SK-N-SH (cell line): ENCODE measurements around the gene STX18. TPM values are rescaled to one million over a fixed set of nuclear protein-coding genes. Genes with fewer than 3 reads are reported as not detected.

ENCODE experiments used
- CTCF ChIA-PET: fragments of 300-600, 350-600 bp; formaldehyde crosslinking; extraction: SDS; loops from one replicate; lab custom pipeline; 2021; lab: Yijun Ruan, JAX
- POLR2A ChIA-PET: fragments of 350-600 bp; sonication (Branson Sonifier 250); formaldehyde crosslinking; extraction: SDS; loops from one replicate; lab custom pipeline; 2020; ENCODE audit warnings: antibody characterized with exemption, inconsistent platforms; lab: Yijun Ruan, JAX
- DNase-seq: peaks from one replicate; pipeline ENCODE4 v3.0.0; 2012
- H2AFZ ChIP-seq: fragments of 200-600 bp; sonication (generic); 2 replicates; pipeline ENCODE4 v1.8.1; 2016; ENCODE audit warnings: antibody characterized with exemption, mild to moderate bottlenecking, low read depth
- H3F3A ChIP-seq: fragments of 200-600 bp; sonication (generic); replicated peaks from 2 replicates; pipeline ENCODE3; 2016; ENCODE audit warnings: antibody characterized with exemption, mild to moderate bottlenecking; ENCODE audit not compliant: insufficient read depth
- H3K27ac ChIP-seq, 2 experiments: fragments of 200-500 bp in 1 of 2; fragments of 200-600 bp in 1 of 2; sonication (Bioruptor generic) in 1 of 2; sonication (generic), shearing (Covaris generic) in 1 of 2; 2 replicates each; pipeline versions ENCODE4 v1.5.1 to v1.6.1; 2014 to 2016; ENCODE audit warnings: low read depth in 2 of 2, inconsistent platforms in 1 of 2, low read length in 1 of 2, mild to moderate bottlenecking in 1 of 2, mixed read lengths in 1 of 2
- H3K27me3 ChIP-seq: fragments of 200-600 bp; sonication (generic), shearing (Covaris generic); 2 replicates; pipeline ENCODE4 v1.6.1; 2016; ENCODE audit warnings: mixed run types; ENCODE audit not compliant: insufficient read depth
- H3K36me3 ChIP-seq, 2 experiments: fragments of 200-500 bp in 1 of 2; fragments of 200-600 bp in 1 of 2; sonication (Bioruptor generic) in 1 of 2; sonication (generic) in 1 of 2; replicated peaks in 1 of 2; 2 replicates each; pipeline versions ENCODE3 to v1.5.1; 2014 to 2016; ENCODE audit warnings: low read length in 1 of 2, mild to moderate bottlenecking in 1 of 2; ENCODE audit not compliant: insufficient read depth in 2 of 2, control insufficient read depth in 1 of 2
- H3K4me1 ChIP-seq, 2 experiments: fragments of 200-500 bp in 1 of 2; fragments of 200-600 bp in 1 of 2; sonication (Bioruptor generic) in 1 of 2; sonication (generic), shearing (Covaris generic) in 1 of 2; 2 replicates each; pipeline versions ENCODE4 v1.5.1 to v1.6.1; 2014 to 2016; ENCODE audit warnings: low read depth in 1 of 2, low read length in 1 of 2, mixed run types in 1 of 2; ENCODE audit not compliant: insufficient read depth in 2 of 2, control insufficient read depth in 1 of 2
- H3K4me2 ChIP-seq: fragments of 200-600 bp; sonication (generic), shearing (Covaris generic); 2 replicates; pipeline ENCODE4 v1.6.1; 2017; ENCODE audit warnings: mixed run types
- H3K4me3 ChIP-seq, 2 experiments: fragments of 200-500 bp in 1 of 2; fragments of 200-600 bp in 1 of 2; sonication (Bioruptor generic) in 1 of 2; sonication (generic), shearing (Covaris generic) in 1 of 2; 2 replicates each; pipeline versions ENCODE4 v1.5.1 to v1.8.1; 2014 to 2016; ENCODE audit warnings: low read depth in 2 of 2, inconsistent platforms in 1 of 2, low read length in 1 of 2, mild to moderate bottlenecking in 1 of 2, mixed read lengths in 1 of 2, moderate library complexity in 1 of 2
- H3K79me2 ChIP-seq: fragments of 200-600 bp; sonication (generic); 2 replicates; pipeline ENCODE4 v1.8.1; 2017; ENCODE audit warnings: mild to moderate bottlenecking; ENCODE audit not compliant: insufficient read depth
- H3K9ac ChIP-seq: fragments of 200-600 bp; sonication (generic); 2 replicates; pipeline ENCODE4 v1.6.1; 2017; ENCODE audit warnings: mixed run types
- H3K9me2 ChIP-seq: fragments of 200-600 bp; sonication (generic); 2 replicates; pipeline ENCODE4 v1.6.1; 2017; ENCODE audit warnings: mixed run types
- H3K9me3 ChIP-seq: fragments of 200-600 bp; sonication (generic); 2 replicates; pipeline ENCODE4 v1.6.1; 2017; ENCODE audit warnings: mixed run types, mild to moderate bottlenecking, moderate library complexity
- H4K20me1 ChIP-seq: fragments of 200-600 bp; sonication (generic); 2 replicates; pipeline ENCODE4 v1.6.1; 2017; ENCODE audit warnings: mild to moderate bottlenecking, mixed run types; ENCODE audit not compliant: insufficient read depth
- ELF1 ChIP-seq: IDR thresholded peaks from 2 replicates; pipeline ENCODE4 v1.4.0; 2012
- FOXJ3 ChIP-seq: sonication (generic); formaldehyde crosslinking; IDR thresholded peaks from 2 replicates; pipeline ENCODE4 v1.5.1; 2020; ENCODE audit warnings: mild to moderate bottlenecking, missing genetic modification reagents
- JUND ChIP-seq: IDR thresholded peaks from 2 replicates; pipeline ENCODE4 v1.4.0; 2012
- MAX ChIP-seq: IDR thresholded peaks from 2 replicates; pipeline ENCODE4 v1.4.0; 2012; ENCODE audit warnings: low read depth
- MXI1 ChIP-seq: IDR thresholded peaks from 2 replicates; pipeline ENCODE4 v1.6.1; 2012; ENCODE audit warnings: mild to moderate bottlenecking, low read depth, low read length, improper control_type of control experiment
- NFIC ChIP-seq: IDR thresholded peaks from 2 replicates; pipeline ENCODE4 v1.4.0; 2012; ENCODE audit warnings: borderline replicate concordance
- PBX3 ChIP-seq: IDR thresholded peaks from 2 replicates; pipeline ENCODE4; 2012
- POLR2AphosphoS5 ChIP-seq: IDR thresholded peaks from 2 replicates; pipeline ENCODE4 v1.6.1; 2012; ENCODE audit warnings: low read depth, low read length
- RCOR1 ChIP-seq: fragments of 150-350 bp; IDR thresholded peaks from 2 replicates; pipeline ENCODE4 v1.6.1; 2017; ENCODE audit warnings: antibody characterized with exemption, low read length
- RFX5 ChIP-seq: IDR thresholded peaks from 2 replicates; pipeline ENCODE4 v1.6.1; 2012; ENCODE audit warnings: mild to moderate bottlenecking, improper control_type of control experiment, low read length
- RXRA ChIP-seq: IDR thresholded peaks from 2 replicates; pipeline ENCODE4 v1.4.0; 2012; ENCODE audit warnings: low read depth, mild to moderate bottlenecking, borderline replicate concordance
- TAF1 ChIP-seq: IDR thresholded peaks from 2 replicates; pipeline ENCODE4 v1.6.1; 2012; ENCODE audit warnings: low read depth, mild to moderate bottlenecking, low read length, moderate library complexity, borderline replicate concordance
- TCF12 ChIP-seq: IDR thresholded peaks from 2 replicates; pipeline ENCODE4 v1.4.0; 2012
- TEAD4 ChIP-seq: IDR thresholded peaks from 2 replicates; pipeline ENCODE4 v1.4.0; 2012; ENCODE audit warnings: mild to moderate bottlenecking, borderline replicate concordance; ENCODE audit not compliant: insufficient read depth
- USF1 ChIP-seq: IDR thresholded peaks from 2 replicates; pipeline ENCODE4 v1.4.0; 2012; ENCODE audit warnings: low read depth, borderline replicate concordance
- ZBTB33 ChIP-seq: IDR thresholded peaks from 2 replicates; pipeline ENCODE4 v1.4.0; 2012; ENCODE audit warnings: low read depth, borderline replicate concordance
- WGBS: methylation state at CpG from one replicate; pipeline ENCODE4 v1.1.6; 2017; ENCODE audit warnings: low lambda C conversion rate; 5-methylcytosine and 5-hydroxymethylcytosine counted together
- polyA plus RNA-seq, 3 experiments: library from polyadenylated mRNA; depleted of rRNA; stranded (reverse); fragments of >200 nt; gene quantifications; 2 replicates each; pipeline ENCODE4 v1.2.3, GENCODE V29; 2012

Gene STX18
- polyA plus RNA-seq, 1 of the 3 experiments (the other 2 are of a cell fraction): 17.3 TPM

- no peak for TF ChIP-seq TEAD4
- TF ChIP-seq, all 33 proteins: peak for 0
Observed at GRCh38 chr4:4390515-4391240, 151.2 kb downstream of the STX18 start (continued).

- Histone ChIP-seq H4K20me1 (no peaks in the 10 kb centered on the region), H3K9ac (no peak overlapping the region), H3K27me3 (no peaks in the 10 kb centered on the region), H3K9me2 (no peaks in the 10 kb centered on the region), H3F3A (peaks cover 5% of the 10 kb centered on the region), H3K4me2 (no peak overlapping the region), H3K36me3 (no peaks in the 10 kb centered on the region), H3K79me2 (no peaks in the 10 kb centered on the region), H3K4me1 (peaks cover 11 to 25% of the 10 kb centered on the region in 2 experiments; a peak in 3 of 4 replicates), H3K4me3 (no peak overlapping the region), H2AFZ (no peak overlapping the region), H3K27ac (no peak overlapping the region), H3K9me3 (no peaks in the 10 kb centered on the region)
- no peak for DNase-seq
- WGBS: 100% methylated on average over 1 of the region's 7 CpGs
- POLR2A ChIA-PET: interaction anchor here (1.7 kb wide), 1 partner anchor 16 kb away, joined by 6 read pairs; no protein-coding TSS in a partner anchor
- CTCF ChIA-PET: no interaction called here
- no peak for TF ChIP-seq TAF1
- TF ChIP-seq MXI1: no peak
- TF ChIP-seq TEAD4: no peak
- no peak for TF ChIP-seq PBX3
- no peak for TF ChIP-seq MAX
- no peak for TF ChIP-seq USF1
- TF ChIP-seq FOXJ3 (CRISPR knock-in tag): no peak
- no peak for TF ChIP-seq POLR2AphosphoS5
- no peak for TF ChIP-seq ELF1
- no peak for TF ChIP-seq NFIC
- no peak for TF ChIP-seq JUND
- no peak for TF ChIP-seq RFX5
Observed at GRCh38 chr4:4390046-4390445, 151.8 kb downstream of the STX18 start.

- H3K36me3 ChIP-seq: no peaks in the 10 kb centered on the region
- CTCF ChIA-PET: interaction anchor here (0.8 to 1.0 kb wide), 2 partner anchors 42 to 91 kb away, joined by 3 read pairs; no protein-coding TSS in a partner anchor
- no peaks in the 10 kb centered on the region for H3K27me3 ChIP-seq
Observed at GRCh38 chr4:4388836-4389575, 152.8 kb downstream of the STX18 start.

More at GRCh38 chr4:4388836-4389575, 152.8 kb downstream of the STX18 start:
- H3K9ac ChIP-seq: no peak overlapping the region
- WGBS: 72% methylated on average over 10 of the region's 18 CpGs
- no peaks in the 10 kb centered on the region for H4K20me1 ChIP-seq
- H3K9me2 ChIP-seq: no peaks in the 10 kb centered on the region
- no peak overlapping the region for H3K4me3 ChIP-seq
- TF ChIP-seq RCOR1: no peak
- no peak for TF ChIP-seq TCF12
- no peak for TF ChIP-seq RXRA
- TF ChIP-seq ELF1: no peak
- no peak for TF ChIP-seq FOXJ3 (CRISPR knock-in tag)
- no peak for TF ChIP-seq TAF1
- TF ChIP-seq RFX5: no peak
- TF ChIP-seq ZBTB33: no peak
- H3K9me3 ChIP-seq: no peaks in the 10 kb centered on the region
- no peak overlapping the region for H3K27ac ChIP-seq
- DNase-seq: no peak
- POLR2A ChIA-PET: no interaction called here
- peaks cover 2 to 14% of the 10 kb centered on the region in 2 experiments; a peak in 3 of 4 replicates for H3K4me1 ChIP-seq
- H3K79me2 ChIP-seq: no peaks in the 10 kb centered on the region
- peaks cover under 1% of the 10 kb centered on the region for H3F3A ChIP-seq
- H3K4me2 ChIP-seq: no peak overlapping the region
- H2AFZ ChIP-seq: no peak overlapping the region
